HG02938 (cell line): Measurements from ENCODE around the gene UBE2G1.
"Not testable (repeated sequence)": the region's sequence is repeated elsewhere in the genome, so short reads cannot be mapped to it uniquely, and the experiment has no call there.

Source experiments
- ATAC-seq: cut with Tn5 transposase; IDR thresholded peaks from one replicate; pipeline ENCODE4 v1.9.1; 2021; ENCODE audit warnings: mild to moderate bottlenecking, moderate library complexity; ENCODE audit not compliant: unreplicated experiment

UBE2G1 gene

DNA sequence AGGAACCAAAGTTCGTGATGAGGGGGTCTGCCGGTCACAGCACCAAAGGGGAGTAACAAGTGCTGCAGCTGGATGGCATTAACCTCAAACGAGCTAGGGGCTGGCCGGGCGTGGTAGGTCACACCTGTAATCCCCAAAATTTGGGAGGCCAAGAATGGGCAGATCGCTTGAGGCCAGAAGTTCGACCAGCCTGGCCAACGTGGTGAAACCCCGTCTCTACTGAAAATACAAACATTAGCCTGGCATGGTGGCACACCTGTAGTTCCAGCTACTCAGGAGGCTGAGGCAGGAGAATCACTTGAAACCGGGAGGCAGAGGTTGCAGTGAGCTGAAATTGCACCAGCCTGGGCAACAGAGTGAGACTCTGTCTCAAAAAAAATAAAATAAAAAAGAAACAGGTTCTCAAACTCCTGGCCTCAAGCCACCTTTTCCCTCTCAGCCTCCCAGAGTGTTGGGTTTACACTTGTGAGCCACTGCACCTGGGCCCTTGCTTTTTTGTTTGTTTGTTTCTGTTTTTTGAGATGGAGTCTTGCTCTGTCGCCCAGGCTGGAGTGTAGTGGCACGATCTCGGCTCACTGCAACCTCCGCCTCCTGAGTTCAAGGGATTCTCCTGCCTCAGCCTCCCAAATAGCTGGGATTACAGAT is 9.4 kb upstream of the UBE2G1 start:
- ATAC-seq: peak; percentile 6

DNA sequence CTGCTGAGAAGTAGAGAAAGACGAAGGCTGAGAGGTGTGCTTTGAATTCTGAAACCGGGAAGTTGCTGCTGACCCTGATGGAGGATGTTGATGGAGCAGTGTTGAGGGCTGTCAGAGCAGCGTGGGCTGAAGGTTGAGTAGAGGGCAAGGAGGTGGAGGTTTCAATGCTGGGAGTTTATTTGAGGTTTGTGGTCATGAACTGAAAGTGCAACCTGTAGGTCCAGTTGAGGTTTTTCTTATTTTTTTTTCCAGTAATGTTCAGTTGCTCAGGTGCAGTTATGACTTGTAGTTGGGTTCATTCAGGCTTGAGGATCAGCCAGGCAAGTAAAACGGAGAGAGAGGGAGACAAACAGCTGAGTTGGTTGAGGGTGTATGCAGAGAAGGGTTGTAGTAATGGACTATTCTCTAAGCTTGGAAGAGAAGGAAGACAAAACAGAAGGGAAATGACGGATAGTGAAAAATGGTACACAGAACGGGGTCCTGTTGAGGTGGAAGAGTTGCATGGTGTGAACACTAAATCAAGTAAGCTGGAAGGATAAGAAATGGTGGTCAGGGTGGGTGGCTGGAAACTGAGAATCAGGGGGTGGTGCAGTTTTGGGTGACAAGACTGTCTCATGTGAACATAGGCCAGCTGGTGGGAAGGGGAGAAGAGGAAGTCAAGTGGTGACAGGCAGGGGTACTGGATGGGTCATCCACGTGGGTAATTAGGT is 8.7 kb upstream of the UBE2G1 start:
- peak; percentile 77 for ATAC-seq

DNA sequence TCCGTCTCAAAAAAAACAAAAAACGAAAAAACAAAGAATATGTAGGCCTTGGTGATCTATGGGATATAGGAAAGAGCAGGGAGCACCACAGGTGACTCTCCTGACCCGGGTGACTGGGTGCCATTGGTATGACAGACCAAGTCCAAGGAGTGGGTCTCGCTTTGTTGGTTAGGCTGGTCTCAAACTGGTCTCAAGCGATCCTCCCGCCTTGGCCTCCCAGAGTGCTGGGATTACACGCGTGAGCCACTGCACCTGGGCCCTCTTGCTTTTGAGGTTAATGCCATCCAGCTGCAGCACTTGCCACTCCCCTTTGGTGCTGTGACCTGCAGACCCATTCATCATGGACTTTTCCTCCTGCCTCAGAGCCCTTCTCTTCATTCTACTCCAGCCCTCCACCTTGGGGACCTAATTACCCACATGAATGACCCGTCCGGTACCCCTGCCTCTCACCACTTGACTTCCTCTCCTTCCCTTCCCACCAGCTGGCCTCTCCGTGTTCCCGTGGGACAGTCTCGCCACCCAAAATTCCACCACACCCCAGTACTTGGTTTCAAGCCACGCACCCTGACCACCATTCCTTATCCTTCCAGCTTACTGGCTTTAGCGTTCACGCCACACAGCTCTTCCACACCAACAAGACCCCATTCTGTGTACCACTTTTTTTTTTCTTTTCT is 3.2 kb upstream of the UBE2G1 start:
- ATAC-seq: no peak

DNA sequence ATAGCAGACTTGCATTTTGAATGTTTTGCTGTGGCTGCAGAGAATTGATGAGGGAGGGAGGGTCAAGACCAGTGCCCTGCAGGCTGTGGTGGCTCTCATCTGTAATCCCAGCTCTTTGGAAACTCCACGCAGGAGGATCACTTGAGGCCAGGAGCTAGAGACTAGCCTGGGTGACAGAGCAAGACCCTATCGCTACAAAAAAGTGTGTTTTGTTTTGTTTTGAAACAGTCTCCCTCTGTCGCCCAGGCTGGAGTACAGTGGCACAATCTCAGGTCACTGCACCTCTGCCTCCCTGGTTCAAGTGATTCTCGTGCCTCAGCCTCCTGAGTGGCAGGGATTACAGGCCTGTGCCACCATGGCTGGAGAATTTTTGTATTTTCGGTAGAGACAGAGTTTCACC is 1.9 kb upstream of the UBE2G1 start:
- no peak for ATAC-seq

DNA sequence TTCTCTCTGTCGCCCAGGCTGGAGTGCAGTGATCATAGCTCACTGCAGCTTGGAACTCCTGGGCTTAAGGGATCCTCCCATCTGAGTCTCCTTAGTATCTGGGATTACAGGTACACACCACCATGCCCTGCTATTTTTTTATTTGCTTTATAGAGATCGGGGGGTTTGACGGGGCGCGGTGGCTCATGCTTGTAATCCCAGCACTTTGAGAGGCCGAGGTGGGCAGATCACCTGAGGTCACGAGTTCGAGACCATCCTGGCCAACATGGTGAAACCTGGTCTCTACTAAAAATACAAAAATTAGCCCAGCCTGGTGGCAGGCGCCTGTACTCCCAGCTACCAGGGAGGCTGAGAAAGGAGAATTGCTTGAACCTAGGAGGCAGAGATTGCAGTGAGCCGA is 702 bp upstream of the UBE2G1 start:
- ATAC-seq: not testable (repeated sequence)

DNA sequence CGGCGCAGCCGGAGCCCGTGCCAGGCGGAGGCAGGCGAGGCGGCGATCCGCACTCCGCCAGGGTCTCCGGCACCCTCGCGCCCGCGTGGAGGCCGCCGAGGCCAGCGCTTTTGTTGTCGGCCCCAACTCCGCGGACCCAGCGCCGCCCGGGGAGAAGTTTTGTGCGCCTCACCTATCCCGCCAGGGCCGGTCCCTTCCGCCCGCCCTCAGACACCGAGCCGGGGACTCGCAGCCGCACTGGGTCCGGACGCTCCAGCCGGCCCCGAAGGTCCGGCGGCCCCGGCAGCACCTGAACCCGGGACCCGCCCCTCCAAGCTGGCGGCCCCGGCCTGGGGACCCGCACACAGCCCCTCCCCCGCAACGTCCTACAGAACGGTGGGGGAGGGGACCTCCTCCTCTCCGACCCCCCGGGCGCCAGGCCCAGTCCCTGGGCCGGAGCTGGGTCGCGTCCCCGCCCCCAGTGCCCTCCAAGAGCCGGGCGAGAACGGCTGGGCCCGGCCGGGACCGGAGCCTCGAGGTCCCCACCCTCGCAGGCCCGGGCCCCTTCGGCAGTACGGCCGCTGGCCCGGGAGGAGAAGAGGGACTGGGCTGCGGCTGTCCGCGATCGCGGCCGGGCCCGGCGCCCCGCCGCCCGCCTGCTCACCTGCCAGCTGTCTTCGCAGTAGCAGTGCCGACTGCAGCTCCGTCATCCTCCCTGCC is 698 bp downstream of the UBE2G1 start:
- peak; percentile 10 for ATAC-seq

DNA sequence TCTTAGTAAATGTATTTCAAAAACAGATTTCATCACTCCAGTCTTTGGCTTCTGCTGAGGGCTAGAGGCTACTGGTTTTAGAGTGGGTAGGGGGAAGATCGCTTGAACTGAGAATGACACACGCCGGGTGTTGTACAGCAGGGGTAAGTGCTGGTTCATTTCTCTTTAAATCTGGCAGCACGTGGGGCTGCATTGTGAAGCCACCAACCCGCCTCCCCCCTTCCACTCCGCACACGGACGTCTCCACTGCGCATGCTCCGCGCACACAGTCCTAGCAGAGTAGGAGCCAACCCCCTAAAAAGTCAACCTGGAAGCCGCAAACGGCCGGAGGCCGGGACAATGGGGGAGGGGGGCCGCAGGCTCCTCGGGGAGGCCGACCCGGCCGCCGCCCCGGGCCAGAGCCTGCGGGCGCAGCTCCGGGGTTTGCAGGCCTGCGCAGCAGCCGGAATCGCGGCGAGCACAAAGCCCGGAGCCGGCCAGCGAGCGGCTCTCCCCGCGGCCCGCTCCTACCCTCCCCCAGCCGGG is 1.3 kb downstream of the UBE2G1 start:
- ATAC-seq: peak; percentile 36

DNA sequence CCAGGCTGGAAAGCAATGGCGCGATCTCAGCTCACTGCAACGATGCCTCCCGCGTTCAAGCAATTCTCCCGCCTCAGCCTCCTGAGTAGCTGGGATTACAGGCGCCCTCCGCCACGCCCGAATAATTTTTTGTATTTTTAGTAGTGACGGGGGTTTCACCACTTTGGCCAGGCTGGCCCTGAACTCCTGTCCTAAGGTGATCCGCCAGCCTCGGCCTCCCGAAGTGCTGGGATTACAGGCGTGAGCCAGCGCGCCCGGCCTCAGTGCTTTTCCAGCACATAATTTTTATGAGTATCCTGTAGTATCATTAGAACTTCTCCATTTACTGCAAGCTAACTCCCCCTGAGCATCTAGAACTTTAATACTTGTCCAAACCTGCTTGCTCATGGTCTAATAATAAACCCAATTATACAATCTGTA is 1.8 kb downstream of the UBE2G1 start:
- no peak for ATAC-seq

DNA sequence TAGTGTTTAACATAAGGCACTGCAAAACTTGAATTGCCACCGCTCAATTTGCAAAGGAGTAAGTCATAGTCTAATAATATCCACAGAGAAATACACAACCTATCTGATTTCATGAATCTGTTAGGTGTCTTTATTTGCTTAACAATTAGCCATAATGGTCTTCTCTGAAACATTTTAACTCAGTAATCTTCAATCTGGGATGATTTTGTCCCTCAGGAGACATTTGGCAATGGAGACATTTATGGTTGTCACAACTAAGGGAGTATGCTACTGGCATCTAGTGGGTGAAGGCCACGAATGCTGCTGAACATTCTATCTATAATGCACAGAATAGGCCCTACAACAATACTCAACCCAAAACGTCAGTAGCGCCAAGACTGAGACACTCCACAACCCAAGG is 4.3 kb downstream of the UBE2G1 start:
- ATAC-seq: no peak

DNA sequence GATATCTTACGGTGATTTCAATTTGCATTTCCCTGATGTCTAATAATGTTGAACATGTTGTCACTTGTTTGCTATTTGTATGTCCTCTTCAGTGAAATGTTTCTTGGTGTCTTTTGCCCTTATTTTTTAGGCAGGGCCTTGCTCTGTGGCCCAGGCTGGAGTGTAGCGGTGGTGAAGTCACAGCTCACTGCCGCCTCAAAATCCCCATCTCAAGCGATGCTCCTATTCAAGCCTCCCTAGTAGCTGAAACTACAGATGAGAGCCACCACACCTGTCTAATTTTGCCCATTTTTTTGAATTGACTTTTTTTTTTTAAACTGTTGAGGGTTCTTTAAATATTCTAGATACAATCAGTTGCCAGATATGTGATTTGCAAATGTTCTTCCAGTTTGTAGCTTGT is 8.3 kb downstream of the UBE2G1 start:
- no peak for ATAC-seq

DNA sequence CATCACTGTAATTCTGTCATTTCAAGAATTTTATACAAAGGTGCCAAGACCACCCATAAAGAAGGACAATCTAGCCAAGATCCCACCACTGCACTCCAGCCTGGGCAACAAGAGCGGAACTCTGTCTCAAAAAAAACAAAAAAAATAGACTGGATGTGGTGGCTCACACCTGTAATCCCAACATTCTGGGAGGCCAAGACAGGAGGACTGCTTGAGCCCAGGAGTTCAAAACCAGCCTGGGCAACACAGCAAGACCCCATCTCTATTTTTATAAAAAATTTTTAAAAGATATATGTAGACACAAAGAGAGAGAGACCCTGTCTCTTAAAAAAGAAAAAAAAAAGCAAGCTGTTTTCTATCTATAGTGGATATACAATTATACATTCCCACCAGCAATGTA is 8.8 kb downstream of the UBE2G1 start:
- no peak for ATAC-seq

DNA sequence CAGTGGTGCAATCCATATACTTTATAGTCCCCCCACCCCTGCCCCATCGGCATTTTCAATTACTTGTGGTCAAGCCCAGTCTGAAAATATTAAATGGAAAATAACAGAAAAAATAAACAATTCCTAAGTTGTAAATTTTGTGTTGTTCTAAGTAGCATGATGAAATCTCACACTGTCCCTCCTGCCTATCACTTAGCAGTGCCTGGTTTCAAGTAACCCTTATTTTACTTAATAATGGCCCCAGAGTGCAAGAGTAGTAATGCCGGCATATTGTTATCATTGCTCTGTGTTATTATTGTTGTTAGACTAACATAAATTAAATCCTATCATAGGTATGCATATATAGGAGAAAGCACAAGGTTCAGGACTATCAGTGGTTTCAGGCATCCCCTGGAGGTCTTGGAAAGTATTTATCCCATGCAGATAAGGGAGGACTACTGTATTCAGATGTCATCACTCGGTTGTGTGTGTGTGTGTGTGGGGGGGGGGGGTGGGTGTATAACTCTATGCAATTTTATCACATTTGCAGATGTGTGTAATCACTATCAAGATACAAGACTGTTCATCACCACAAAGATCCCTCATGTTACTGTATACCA is 9.3 kb downstream of the UBE2G1 start:
- ATAC-seq: no peak

DNA sequence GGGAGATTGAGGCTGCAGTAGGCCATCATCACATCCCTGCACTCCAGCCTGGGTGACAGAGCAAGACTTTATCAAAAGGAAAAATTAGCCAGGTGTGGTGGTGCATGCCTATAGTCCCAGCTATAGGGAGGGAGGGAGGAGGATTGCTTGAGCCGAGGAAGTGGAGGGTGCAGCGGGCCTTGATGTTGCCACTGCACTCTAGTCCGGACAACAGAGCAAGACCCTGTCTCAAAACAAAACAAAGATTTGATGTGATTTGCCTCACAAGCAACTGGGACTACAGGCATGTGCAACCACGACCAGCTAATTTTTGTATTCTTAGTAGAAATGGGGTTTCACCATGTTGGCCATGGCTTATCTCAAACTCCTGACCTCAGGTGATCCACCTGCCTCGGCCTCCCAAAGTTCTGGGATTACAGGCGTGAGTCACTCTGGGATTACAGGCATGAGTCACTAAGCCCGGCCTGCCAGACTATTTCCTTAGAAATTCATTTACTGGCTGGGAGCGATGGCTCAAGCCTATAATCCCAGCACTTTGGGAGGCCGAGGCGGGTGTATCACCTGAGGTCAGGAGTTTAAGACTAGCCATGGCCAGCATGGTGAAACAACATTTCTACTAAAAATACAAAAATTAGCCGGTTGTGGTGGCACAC is 11.5 kb downstream of the UBE2G1 start:
- ATAC-seq: no peak

DNA sequence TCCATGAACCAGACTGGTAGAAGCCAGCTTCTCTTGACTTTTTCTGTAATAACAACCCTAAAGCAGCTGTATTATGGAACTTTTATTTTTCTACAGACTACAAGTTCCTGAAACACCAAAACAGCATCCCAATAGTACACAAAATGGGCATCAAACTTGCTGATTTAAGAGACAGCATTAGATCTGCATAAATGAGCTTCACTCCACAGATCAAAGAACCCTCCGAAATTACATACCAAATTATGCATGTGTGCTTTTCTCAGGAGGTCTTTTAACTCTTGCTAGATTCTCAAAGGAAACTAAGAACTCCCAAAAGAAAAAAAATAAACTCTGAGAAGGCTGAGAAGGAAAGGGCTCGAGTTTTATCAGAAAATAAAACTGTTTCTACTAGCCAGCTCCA is 12.3 kb downstream of the UBE2G1 start:
- no peak for ATAC-seq

DNA sequence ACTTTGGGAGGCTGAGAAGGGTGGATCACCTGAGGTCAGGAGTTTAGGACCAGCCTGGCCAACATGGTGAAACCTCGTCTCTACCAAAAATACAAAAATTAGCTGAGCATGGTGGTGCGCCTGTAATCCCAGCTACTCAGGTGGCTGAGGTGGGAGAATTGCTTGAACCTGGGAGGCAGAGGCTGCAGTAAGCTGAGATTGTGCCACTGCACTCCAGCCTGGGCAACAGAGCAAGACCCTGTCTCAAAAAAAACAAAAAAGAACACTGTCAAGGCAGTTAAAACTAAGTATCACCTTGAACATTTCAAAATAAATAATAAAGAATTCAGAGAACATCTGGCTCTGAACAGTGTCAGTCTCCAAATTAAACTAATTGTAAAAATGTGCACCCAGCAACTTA is 16.3 kb downstream of the UBE2G1 start:
- ATAC-seq: not testable (repeated sequence)

DNA sequence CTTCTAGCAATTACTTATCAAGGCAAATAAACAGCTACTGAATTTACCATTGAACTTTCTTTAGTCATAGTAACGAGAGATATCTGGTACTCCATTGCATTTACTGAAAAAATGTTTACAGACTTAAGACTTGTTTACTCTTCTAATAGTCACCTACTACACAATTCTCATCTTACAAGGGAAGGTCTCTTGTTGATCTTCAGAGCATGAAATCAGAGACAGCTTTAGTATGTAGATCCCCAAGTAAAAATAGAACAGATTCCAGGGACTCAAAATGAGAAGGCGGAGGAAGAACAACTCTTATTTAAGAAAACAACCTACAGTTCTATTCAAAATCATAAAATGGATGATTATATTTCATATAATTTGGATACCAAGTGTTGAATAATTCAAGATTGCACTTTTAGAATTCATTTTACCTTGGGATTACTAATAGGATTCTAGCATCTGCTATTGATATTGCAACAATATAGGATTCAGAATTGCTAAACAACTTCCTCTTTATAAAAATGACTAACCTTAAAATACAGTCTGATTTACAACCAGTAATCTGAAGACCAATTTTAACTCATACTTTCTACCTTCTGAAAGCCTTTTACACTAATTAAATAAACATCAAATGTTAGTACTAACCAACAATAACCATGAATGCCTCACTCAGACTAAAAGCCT is 20.8 kb downstream of the UBE2G1 start:
- ATAC-seq: no peak

DNA sequence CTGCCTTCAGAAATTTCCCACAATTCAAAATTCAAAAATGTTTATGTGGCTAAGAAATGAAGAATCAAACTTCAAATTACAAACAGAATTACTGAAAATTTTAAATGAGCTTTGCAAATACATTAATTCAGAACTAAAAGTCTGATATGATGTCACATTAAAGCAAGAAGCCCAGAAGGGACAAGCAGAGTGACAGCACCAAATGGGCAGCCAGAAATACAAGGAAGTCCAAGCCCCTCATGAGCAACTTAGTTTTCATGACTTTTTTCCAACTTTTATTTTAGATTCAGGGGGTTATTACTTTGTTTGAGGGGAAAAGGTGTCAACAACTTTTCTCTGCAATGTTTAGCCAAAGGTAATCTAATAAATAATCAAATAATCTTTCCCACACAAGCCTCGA is 21.5 kb downstream of the UBE2G1 start:
- no peak for ATAC-seq

DNA sequence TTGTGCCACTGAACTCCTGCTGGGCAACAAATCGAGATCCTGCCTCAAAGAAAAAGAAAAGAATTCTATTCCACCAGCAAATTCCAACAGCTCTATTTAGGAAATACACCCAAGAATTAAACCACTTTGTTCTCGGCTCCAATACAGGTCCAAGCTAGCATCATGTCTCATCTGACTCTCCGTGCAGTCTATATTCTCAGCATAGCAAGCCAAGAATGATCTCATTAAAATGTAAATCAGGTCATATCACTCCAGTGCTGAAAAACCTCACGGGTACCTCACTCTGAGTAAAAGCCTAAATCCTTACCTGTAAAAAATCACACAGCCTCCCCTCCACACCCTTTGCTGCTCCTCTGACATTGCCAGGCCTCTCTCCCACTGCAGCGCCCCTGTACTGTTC is 23.9 kb downstream of the UBE2G1 start:
- ATAC-seq: no peak

DNA sequence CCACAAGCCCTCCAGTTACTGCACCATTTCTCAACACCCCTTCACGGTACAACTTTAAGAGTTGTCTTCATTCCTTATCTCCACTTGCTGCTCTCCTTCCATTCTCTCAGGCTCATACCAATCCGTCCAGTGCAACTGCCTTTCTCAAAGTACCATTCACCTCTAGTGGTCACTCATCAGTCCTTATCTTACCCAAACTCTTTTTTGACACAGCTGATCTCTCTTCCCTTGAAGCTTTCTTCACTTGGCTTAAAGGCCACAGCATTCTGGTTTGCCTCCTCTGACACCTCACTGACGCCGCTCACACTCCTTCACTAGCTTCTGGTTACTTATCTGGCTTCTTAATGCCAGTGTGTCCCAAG is 24.9 kb downstream of the UBE2G1 start:
- ATAC-seq: no peak
